Breast epithelium (tissue), 3 donors: Measurements from ENCODE around the gene DNAJC8.

Experiments
- POLR2A ChIP-seq: fragments of 450-650 bp; IDR thresholded peaks from one replicate; pipeline ENCODE4 v1.6.1; 2016; ENCODE audit warnings: antibody characterized with exemption, mild to moderate bottlenecking, moderate library complexity
- POLR2AphosphoS5 ChIP-seq, 3 donors: sonication (generic); formaldehyde crosslinking; IDR thresholded peaks; one replicate each; pipeline ENCODE4 v1.6.1; 2017; ENCODE audit warnings: antibody characterized with exemption in 3 of 3
- TF ChIP-seq, protein P1 (sequence below), 3 donors: fragments of 450-650 bp; IDR thresholded peaks; one replicate each; pipeline ENCODE4 v1.5.1; 2016 to 2017; ENCODE audit warnings: antibody characterized with exemption in 3 of 3, mild to moderate bottlenecking in 3 of 3, moderate library complexity in 3 of 3

DNA sequence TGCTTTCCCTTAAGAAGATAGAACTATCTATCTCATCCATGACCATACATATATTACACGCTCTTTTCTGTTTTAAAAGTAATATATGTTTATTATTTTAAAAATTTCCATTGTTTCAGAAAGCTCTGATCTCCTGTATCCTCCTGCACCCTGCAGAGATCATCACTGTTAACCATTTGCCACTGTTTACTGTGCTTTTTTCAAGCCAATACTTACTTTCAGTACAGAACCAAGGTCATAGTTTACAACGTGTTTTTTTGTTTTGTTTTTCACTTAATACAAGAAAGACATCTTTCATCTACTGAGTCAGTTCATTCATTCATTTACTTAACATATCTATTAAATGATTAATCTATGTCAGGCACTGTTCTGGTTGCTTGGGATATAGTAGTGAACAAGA, 36.7 kb upstream of the DNAJC8 start:
- TF ChIP-seq, protein P1, sequence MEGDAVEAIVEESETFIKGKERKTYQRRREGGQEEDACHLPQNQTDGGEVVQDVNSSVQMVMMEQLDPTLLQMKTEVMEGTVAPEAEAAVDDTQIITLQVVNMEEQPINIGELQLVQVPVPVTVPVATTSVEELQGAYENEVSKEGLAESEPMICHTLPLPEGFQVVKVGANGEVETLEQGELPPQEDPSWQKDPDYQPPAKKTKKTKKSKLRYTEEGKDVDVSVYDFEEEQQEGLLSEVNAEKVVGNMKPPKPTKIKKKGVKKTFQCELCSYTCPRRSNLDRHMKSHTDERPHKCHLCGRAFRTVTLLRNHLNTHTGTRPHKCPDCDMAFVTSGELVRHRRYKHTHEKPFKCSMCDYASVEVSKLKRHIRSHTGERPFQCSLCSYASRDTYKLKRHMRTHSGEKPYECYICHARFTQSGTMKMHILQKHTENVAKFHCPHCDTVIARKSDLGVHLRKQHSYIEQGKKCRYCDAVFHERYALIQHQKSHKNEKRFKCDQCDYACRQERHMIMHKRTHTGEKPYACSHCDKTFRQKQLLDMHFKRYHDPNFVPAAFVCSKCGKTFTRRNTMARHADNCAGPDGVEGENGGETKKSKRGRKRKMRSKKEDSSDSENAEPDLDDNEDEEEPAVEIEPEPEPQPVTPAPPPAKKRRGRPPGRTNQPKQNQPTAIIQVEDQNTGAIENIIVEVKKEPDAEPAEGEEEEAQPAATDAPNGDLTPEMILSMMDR (IDR thresholded peaks at IDR 0.05), result no peak
- TF ChIP-seq POLR2A (no peak), POLR2AphosphoS5 (IDR thresholded peaks at IDR 0.05) (no peak)
